Stimulated activated CD8-positive, alpha-beta memory T cell treated with anti-CD3 and anti-CD28 coated beads, Interleukin-7, amount 100 ng/mL, for 24 hours (primary cell): ENCODE data around the gene PPP2R5C.

Experiments
- DNase-seq: peaks from one replicate; pipeline ENCODE4 v3.0.0-alpha.2; 2020; ENCODE audit warnings: low read depth

The PPP2R5C gene

GRCh38 chr14:101887219-101887618 lies 125.7 kb downstream of the PPP2R5C start:
- DNase-seq: no peak

GRCh38 chr14:101888182-101888581 lies 126.7 kb downstream of the PPP2R5C start:
- DNase-seq: no peak

DNA sequence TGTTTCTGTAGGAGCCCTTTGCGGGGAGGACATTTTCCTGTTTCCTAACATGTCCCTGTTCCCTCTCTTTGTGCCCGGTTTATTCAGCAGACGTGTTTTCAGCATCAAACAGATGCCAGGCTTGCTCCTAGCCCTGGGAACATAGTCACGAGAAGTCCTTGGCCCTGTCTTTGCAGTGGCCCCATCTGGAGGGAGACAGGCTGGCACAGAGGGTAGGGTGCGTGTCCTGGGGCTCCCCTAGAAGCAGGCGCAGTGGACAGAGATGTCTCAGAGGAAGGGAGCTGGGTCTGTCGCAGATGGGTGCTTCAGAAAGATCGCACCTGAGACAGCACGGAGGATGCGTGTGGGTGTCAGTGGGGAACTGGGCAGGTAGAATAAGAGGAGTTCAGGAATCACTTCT lies 127.9 kb downstream of the PPP2R5C start:
- DNase-seq: no peak

GRCh38 chr14:101889898-101890297 lies 128.4 kb downstream of the PPP2R5C start:
- DNase-seq: no peak

DNA sequence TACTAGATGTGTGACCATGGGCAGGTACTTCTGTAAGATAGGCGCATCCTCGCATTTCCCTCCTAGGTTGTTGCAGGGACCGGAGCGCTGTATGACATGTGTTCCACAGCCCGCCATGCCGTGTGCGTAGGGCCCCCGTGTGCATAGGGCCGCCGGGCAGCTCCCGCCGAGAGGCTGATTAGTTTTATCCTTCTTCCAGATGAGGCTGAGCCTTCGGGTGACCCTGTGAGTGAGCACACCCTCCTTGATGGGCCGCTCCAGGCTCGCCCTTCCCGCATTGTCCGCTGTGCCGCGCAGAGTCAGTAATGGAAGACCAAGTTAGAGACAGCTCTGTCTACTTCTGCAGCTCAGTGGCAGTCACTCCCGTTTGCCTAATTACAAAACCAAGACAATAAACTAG lies 130.0 kb downstream of the PPP2R5C start:
- DNase-seq: no peak

DNA sequence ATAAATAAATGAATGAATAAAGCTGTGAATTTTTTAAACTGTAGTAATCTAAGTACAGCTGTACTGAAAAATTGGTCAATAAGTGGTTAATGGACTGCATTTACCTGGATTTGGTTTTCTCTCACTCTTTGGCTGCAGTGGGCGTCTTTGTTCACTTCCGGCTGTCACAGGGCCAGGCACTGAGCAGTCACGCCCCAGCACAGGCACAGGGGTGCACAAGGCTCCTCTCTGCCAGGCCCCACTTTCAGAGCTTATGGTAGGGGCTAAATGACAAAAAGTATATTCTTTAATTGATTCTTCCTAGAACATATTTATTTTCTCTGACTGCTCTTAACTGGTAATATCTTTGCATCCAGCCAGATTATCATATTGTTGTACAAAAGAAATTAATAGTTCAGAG lies 132.2 kb downstream of the PPP2R5C start:
- no peak for DNase-seq

DNA sequence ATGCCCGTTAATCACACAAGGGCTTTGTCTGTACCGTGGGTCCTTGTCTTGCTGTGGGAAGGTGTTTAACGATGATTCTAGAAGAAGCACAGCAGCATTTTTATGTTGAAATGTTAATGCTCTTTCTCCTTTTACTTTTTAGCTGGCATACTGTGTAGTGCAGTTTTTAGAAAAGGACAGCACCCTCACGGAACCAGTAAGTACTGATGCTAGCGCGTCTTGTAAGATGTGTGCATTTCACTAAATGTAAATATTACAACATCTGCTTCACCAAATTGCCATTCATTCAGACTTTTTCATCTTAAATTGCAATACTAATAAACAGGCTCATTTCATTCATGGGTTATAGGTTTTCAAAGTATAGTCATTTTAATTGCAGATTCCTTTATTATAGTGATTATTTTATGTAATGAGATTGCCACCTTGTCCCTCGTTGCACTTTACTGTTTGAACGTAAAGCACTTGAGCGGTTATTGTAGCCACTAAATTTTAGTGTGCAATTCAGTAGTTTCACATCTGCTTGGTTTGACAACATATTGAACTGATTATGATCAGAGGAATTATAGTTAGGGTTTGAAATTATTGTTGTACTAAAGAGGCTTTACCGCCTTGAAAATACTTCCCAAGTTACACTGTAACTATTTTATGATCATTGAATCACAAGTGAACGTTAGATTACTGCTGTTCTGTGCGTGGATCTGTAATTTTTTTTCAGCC lies 133.0 kb downstream of the PPP2R5C start:
- no peak for DNase-seq

GRCh38 chr14:101895256-101895655 lies 133.7 kb downstream of the PPP2R5C start:
- no peak for DNase-seq

DNA sequence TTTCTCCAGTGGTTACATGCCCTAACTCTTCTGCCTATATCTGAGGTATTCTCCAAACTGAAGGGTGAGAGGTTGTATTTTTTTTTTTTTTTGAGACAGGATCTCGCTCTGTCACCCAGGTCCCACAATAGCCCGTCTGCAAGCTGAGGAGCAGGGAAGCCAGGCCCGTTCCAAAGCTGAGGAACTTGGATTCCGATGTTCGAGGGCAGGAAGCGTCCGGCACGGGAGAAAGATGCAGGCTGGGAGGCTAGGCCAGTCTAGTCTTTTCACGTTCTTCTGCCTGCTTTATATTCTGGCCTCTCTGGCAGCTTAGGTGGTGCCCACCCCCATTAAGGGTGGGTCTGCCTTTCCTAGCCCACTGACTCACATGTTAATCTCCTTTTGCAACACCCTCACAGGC lies 135.8 kb downstream of the PPP2R5C start:
- no peak for DNase-seq

GRCh38 chr14:101898416-101898815 lies 136.9 kb downstream of the PPP2R5C start:
- no peak for DNase-seq

- no peak for DNase-seq
Measured at GRCh38 chr14:101899263-101899662, 137.8 kb downstream of the PPP2R5C start.

DNA sequence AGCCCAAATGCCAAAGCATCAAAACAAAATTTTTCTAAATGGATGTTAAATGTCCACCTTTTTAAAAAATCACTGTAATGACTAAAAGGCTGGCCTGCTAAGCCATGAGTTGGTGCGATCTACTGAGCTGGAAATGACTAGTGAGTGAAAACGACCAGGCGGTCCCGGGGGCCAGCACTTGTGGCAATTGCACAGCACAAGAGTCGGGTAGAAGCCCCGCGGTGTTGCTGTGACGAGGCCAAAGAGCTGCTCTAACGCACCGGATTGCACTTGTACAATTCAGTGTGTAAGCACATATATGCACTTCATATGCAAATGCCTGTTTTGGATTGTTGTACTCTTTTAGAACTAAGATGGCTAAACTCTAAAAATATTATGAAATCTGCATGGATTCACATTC lies 138.7 kb downstream of the PPP2R5C start:
- DNase-seq: no peak

GRCh38 chr14:101903111-101903561 lies 141.6 kb downstream of the PPP2R5C start:
- no peak for DNase-seq

DNA sequence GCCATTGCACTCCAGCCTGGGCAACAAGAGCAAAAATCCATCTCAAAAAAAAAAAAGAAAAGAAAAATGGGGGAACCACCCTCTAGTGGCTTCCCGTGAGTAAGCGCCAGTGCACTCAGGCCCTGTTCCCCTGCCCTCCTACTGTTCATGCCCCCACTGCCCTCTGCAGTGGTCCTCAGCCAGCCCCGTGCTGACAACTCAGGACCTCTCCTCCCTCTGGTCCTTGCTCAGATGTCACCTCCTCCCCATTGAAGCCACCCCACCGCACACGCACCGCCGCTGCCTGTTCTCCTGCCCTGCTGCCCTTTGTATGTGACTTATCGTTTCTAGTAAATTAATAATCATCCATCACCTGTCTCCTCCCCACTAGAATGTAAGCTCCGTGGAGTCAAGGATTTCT lies 144.1 kb downstream of the PPP2R5C start:
- DNase-seq: no peak

DNA sequence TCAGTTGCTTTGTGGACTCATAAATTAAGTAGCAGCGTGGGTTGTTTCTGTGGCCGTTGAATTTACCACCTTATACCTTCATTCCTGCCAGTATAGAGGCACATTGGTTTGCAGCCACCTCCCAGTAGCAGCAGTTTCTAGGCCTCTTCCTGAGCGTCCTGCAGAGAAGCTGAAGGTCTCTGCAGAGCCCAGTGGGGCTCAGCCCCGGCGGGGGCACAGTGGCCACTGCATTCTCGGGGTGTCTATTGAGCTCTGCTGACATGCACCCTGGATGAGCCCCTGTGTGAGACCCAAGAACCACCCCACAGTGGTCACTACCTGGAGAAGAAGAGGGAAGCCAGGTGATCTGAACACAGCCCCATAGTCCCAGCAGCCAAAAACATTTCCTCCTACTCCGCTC lies 145.1 kb downstream of the PPP2R5C start:
- DNase-seq: no peak

DNA sequence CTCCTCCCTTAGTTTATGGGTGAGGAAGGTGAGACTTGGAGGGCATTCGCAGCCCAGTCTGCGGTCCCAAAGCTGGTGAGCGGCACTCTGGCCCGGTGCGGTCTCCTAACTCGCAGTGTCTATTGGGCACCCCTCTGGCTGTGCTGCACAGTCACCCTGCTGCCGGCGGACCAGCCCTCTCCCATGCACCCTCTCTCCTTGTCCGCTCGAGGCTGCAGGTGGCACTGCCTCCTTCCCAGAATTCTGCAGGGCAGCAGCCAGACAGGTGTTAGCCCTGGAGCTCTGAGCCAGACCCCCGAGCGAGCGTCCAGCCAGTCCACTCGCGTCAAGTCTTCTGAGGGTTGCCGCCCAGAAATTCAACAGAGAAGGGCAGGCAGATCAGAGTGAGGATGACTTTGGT lies 146.1 kb downstream of the PPP2R5C start:
- no peak for DNase-seq

DNA sequence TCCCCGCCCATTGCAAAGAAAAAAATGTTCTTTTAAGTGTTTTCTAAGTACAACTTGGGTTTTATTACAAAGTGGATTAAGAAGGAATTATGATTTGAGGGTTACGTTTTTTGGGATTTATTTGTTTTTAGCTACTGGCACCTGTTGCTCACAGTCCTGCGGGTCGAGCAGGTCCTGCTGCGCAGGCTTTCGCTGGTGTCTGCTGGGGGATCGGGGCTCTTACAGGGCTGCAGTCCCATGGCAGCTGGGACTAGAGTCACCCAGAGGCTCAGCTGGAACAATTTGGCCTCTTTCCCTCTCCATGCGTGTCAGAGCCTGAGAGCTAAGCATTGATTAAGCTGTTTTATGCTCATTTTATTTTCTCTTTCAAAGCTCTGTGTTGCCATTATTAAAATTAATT lies 147.3 kb downstream of the PPP2R5C start:
- DNase-seq: no peak

DNA sequence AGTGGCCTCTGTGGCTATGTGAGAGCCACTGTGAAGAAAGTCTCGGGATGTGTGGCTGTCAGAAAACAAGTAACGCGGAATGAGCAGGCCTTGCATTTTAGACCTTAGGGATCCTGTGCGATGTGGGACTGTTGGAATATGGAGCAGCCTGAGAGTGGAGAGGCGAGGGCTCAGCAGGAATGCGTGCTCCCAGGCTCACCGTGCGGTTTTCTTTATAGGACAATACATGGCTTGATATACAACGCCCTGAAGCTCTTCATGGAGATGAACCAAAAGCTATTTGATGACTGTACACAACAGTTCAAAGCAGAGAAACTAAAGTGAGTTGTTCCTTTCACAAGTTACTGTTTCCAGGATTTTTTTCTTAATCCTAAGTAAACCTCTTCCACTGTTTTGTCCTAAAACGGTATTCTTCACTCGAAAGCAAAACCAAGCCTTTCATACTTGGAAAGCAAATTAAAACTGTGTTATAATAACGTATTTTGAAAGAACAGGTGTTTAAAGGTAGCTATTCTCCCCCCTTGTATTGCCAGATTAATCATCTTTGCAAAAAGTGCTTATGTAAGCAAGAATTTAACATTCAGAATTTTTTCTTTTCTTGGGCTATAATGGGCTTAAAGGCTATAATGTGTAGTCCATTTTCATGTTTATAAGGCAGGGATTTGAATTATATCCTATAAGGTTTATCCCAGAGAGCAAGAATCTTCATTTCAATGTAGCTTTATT lies 148.0 kb downstream of the PPP2R5C start:
- no peak for DNase-seq

GRCh38 chr14:101912841-101913240 lies 151.3 kb downstream of the PPP2R5C start:
- DNase-seq: no peak

DNA sequence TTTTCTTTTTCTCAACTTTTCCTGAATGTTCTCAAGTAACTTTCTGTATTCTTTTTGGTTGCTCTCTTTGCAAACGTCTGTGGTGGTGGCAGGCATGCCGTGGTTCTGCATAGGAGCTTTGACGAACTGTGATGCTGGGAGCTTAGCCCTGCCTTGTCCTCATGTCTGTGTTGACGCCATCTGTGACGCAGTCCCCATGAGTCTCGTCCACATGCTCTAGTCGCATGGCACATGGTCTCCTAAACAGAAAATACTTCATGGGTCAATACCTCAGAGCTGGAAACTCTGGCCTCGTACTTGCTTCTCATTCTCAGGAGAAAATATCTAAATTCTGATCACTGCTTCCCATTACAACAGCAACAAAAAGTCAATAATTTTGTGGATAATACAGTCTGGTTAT lies 152.6 kb downstream of the PPP2R5C start:
- DNase-seq: no peak

DNA sequence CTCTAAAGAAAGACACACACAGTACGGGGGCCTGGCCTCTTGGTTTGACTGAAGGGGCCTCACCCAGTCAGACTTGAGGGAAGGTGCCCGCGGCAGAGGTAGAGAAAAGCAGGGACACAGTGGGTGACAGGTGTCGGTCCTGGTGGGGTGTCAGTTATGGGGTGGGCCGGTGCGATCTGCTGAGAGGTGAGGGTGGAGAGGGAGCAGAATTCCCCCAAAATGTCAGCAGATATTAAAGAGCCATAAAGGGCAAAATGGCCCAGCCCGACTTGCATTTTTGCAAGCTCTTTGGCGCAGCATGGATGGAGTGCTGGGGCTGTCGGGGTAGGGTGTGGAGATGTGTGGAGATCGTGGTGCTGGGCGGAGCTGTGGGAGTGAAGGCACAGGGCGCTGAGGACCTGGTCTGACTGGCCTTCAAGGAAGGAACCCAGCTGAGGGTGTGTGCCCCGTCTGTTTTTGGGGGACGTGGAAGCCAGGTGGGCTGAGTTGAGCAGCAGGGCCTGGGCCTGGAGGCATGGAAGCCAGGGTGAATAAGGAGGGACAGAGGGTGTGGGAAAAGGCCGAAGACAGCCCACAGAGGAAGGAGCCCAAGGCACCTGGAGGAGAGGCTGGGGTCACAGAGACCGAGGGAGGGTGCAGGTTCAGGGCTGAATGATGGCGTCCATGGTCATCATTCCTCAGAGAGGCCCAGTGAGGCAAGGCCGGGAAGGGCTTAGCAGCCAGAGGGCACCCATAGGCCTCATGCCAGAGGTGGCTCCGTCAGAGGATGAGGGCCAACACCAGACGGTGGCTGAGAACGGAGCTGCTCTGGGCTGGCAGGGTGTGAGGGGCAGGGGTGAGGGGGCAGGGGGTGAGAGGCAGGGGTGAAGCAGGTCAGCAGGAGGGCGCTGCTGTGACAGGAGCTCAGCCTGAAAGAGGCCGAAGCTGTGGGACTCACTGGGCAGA lies 154.6 kb downstream of the PPP2R5C start:
- DNase-seq: no peak

GRCh38 chr14:101916816-101917412 lies 155.4 kb downstream of the PPP2R5C start:
- no peak for DNase-seq
